Thoracic aorta endothelial cell (primary cell): ENCODE data around the gene MYG1. TPM values are rescaled to one million over a fixed set of nuclear protein-coding genes. Genes with fewer than 3 reads are reported as not detected.

Experiments
- total RNA-seq: library from RNA; depleted of rRNA; stranded (reverse); fragments of >200 nt; gene quantifications from 2 replicates; pipeline ENCODE4 v1.2.3, GENCODE V29; 2012

The MYG1 gene, protein sequence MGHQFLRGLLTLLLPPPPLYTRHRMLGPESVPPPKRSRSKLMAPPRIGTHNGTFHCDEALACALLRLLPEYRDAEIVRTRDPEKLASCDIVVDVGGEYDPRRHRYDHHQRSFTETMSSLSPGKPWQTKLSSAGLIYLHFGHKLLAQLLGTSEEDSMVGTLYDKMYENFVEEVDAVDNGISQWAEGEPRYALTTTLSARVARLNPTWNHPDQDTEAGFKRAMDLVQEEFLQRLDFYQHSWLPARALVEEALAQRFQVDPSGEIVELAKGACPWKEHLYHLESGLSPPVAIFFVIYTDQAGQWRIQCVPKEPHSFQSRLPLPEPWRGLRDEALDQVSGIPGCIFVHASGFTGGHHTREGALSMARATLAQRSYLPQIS
- total RNA-seq = 32.7 and 38.2 TPM in 2 replicates

DNA sequence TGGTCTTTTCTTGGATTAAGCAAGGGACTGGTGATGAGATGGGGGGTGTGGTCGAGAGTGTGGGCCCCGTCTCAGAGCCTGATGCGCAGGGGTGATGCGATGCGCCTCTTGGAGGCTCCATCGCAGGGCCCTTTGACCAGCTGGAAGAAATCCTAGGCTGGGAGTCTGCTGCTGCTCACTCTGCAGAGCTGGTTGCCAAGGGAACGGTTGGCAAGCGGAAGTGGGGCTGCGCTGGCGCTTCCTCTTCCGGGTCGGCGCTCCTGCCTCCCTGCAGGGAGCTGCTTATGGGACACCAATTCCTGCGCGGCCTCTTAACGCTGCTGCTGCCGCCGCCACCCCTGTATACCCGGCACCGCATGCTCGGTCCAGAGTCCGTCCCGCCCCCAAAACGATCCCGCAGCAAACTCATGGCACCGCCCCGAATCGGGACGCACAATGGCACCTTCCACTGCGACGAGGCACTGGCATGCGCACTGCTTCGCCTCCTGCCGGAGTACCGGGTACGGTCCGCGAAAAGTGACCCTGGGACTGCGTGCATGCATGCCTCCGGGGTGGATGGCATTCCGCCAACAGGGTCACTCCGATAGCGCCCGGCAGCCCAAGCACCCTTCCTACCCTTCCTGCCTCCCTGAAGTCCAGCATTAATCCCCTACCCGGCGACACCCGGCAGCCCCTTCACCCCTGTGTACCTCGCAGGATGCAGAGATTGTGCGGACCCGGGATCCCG is at the start of gene MYG1:
TSS of gene MYG1 (plus strand) at position 242 of the 727 bp plus-strand sequence. CDS start at position 285, 43 bp downstream.

DNA sequence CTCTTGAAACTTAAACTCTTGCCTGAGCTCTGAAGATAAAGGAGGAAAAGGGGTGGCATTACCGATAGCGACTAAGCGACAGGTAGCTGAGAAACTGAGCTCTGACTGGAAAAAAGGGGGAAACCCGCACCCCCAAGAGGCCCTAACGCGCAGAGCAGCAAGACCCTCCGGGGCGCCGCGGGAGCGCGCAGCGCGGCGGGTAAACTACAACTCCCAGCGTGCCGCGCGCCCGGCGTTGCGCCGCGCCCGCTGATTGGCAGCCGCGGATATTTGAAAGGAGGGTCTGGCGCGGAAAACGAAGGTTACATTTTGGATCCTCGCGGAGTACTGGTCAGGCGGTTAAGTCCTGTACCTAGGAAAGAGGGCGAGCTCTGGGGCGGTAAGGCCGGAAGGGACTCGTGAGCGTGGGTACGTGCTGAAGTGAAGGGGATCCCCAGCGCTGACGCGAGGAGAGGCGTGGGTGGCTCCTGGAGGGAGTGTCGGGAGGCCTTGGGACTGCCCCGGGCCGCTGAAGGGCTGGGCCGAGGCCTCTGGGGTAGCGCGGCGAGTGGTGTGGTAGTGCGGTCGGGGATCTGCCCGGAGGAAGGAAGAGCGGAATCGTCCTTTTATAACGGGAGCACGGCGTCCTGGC is 31.4 kb upstream of the MYG1 start, which contains the start of gene ESPL1:
TSS of gene ESPL1 (plus strand) at position 301 of the 631 bp plus-strand sequence. CDS start 468 bp downstream, outside the sequence.

DNA sequence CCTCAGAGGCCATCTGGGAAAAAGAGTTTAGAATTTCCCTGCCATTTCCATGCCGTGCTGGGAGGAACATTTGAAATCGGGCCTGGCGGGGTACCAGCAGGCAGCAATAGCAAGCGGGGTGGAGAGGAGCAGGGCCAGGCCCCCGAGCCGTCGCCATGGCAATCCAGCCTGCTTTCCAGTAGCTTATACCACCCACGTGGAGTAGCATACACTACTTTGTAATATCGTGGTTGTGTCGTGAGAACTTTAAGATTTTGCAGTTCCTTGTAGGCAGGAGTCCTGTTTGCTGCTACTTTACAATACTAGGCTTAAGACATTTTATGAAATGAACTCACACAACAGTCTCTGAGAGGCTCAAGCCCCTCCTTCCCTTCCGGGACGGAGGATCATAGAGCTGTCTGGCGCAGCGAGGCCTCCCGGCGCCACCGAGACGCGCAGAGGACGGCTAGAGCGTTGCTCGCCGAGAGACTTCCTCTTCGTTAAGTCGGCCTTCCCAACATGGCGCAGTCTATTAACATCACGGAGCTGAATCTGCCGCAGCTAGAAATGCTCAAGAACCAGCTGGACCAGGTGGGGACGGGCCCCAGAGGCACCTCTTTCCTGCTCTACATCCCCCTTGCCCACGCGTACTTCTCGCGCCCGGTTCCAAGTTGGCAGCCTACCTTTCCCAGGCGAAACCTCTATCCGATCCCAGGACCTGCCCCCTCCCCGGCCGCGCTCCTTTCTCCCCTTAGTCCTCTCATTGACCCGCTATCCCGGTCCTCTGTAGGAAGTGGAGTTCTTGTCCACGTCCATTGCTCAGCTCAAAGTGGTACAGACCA is 4.2 kb upstream of the MYG1 start, which contains the start of gene PFDN5:
TSS of gene PFDN5 (plus strand) at position 473 of the 821 bp plus-strand sequence. CDS start at position 499, 26 bp downstream.

DNA sequence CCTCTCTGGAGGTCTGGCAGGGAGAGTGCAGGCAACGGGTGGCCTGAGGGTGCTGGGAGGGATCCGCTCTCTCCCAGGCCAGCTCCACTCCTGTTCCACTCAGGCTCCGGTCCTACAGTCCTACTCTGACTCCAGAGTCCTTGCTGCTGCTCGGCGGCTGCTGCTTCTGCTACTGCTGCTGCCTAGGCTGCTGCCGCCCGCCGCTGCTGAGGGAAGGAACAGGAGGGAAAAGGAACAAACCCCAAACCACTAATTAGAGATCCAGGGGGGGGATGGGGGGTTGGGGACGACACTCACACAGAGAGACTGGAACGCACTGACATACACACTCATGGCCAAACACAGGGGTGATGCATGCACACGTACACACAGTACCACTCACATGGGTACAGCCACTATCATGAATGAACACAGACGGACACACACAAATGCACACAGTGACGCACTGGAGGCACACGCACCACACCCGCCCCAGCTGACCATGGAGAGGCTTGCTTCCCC is 36.7 kb downstream of the MYG1 start, which contains the start of gene SP7:
TSS of gene SP7 (minus strand) at position 174 of the 501 bp plus-strand sequence. CDS start 708 bp downstream, outside the sequence.

Other genes with a start within 250 kb of the MYG1 start
- 37.1 and 53.6 TPM in 2 replicates for gene TNS2, start 249.6 kb upstream of the MYG1 start, total RNA-seq
- gene SPRYD3, start 220.3 kb upstream of the MYG1 start, total RNA-seq = 20.7 and 21.0 TPM in 2 replicates
- 12.2 and 15.7 TPM in 2 replicates for gene IGFBP6, start 202.0 kb upstream of the MYG1 start, total RNA-seq
- gene SOAT2, start 196.2 kb upstream of the MYG1 start, total RNA-seq = not detected in 2 replicates
- 11.7 and 15.9 TPM in 2 replicates for gene ZNF740, start 119.0 kb upstream of the MYG1 start, total RNA-seq
- gene CSAD, start 118.8 kb upstream of the MYG1 start, total RNA-seq = 6.0 and 9.0 TPM in 2 replicates
- not detected in 2 replicates for gene ITGB7, start 92.4 kb upstream of the MYG1 start, total RNA-seq
- 4.9 and 8.3 TPM in 2 replicates for gene RARG, start 67.5 kb upstream of the MYG1 start, total RNA-seq
- gene ESPL1, start 31.4 kb upstream of the MYG1 start, total RNA-seq = 14.6 and 29.3 TPM in 2 replicates
- gene PFDN5, start 4.2 kb upstream of the MYG1 start, total RNA-seq = 237 and 315 TPM in 2 replicates
- 48.4 and 56.0 TPM in 2 replicates for gene AAAS, start 21.9 kb downstream of the MYG1 start, total RNA-seq
- not detected in 2 replicates for gene SP7, start 36.7 kb downstream of the MYG1 start, total RNA-seq
- 48.4 and 61.3 TPM in 2 replicates for gene SP1, start 80.5 kb downstream of the MYG1 start, total RNA-seq
- not detected in 2 replicates for gene AMHR2, start 124.2 kb downstream of the MYG1 start, total RNA-seq
- 57.7 and 71.3 TPM in 2 replicates for gene PRR13, start 142.0 kb downstream of the MYG1 start, total RNA-seq
- gene PCBP2, start 152.4 kb downstream of the MYG1 start, total RNA-seq = 396 and 498 TPM in 2 replicates
- 26.3 and 26.9 TPM in 2 replicates for gene MAP3K12, start 199.8 kb downstream of the MYG1 start, total RNA-seq
- 44.9 and 47.0 TPM in 2 replicates for gene TARBP2, start 201.6 kb downstream of the MYG1 start, total RNA-seq
- not detected in 2 replicates for gene NPFF, start 207.8 kb downstream of the MYG1 start, total RNA-seq